GM18498 (cell line): ENCODE measurements around the gene MLC1.
"Not testable (repeated sequence)": the region's sequence is repeated elsewhere in the genome, so short reads cannot be mapped to it uniquely, and the experiment has no call there.

Experiments used
- ATAC-seq: cut with Tn5 transposase; IDR thresholded peaks from one replicate; pipeline ENCODE4 v1.9.1; 2021; ENCODE audit warnings: mild to moderate bottlenecking, moderate library complexity; ENCODE audit not compliant: unreplicated experiment

MLC1 gene

GRCh38 chr22:50104141-50104544 lies 18.9 kb upstream of the MLC1 start:
- ATAC-seq = no peak

- no peak for ATAC-seq
These were observed 17.7 kb upstream of the MLC1 start for GRCh38 chr22:50102946-50103345.

- no peak for ATAC-seq
These were observed 16.8 kb upstream of the MLC1 start for GRCh38 chr22:50101870-50102565.

- ATAC-seq = no peak
These were observed 12.8 kb upstream of the MLC1 start for GRCh38 chr22:50098052-50098451.

GRCh38 chr22:50092342-50092741 lies 7.1 kb upstream of the MLC1 start:
- no peak for ATAC-seq

- no peak for ATAC-seq
These were observed 6.0 kb upstream of the MLC1 start for GRCh38 chr22:50091092-50091768.

GRCh38 chr22:50090412-50090714 lies 5.1 kb upstream of the MLC1 start:
- no peak for ATAC-seq

- no peak for ATAC-seq
These were observed 4.6 kb upstream of the MLC1 start, which contains the start of gene MOV10L1 for GRCh38 chr22:50089682-50090411. TSS of gene MOV10L1 (plus strand) at chr22:50090006. CDS start at chr22:50090089, 83 bp downstream.

- ATAC-seq = no peak
These were observed 4.0 kb upstream of the MLC1 start for GRCh38 chr22:50089231-50089630.

- no peak for ATAC-seq
These were observed 2.9 kb upstream of the MLC1 start for GRCh38 chr22:50088096-50088495.

- ATAC-seq = no peak
These were observed 2.4 kb upstream of the MLC1 start for GRCh38 chr22:50087646-50088045.

- ATAC-seq = not testable (repeated sequence)
These were observed 1.7 kb upstream of the MLC1 start for GRCh38 chr22:50086975-50087374.

- ATAC-seq = no peak
These were observed 1.3 kb upstream of the MLC1 start for GRCh38 chr22:50086526-50086925.

GRCh38 chr22:50084614-50085021 lies 608 bp downstream of the MLC1 start:
- ATAC-seq = no peak

GRCh38 chr22:50084080-50084477 lies 1.1 kb downstream of the MLC1 start:
- no peak for ATAC-seq

- no peak for ATAC-seq
These were observed 1.7 kb downstream of the MLC1 start for GRCh38 chr22:50083462-50084079.

GRCh38 chr22:50082961-50083461 lies 2.2 kb downstream of the MLC1 start:
- no peak for ATAC-seq

GRCh38 chr22:50082197-50082715 lies 3.0 kb downstream of the MLC1 start:
- no peak for ATAC-seq

- no peak for ATAC-seq
These were observed 3.6 kb downstream of the MLC1 start for GRCh38 chr22:50081426-50082196.

GRCh38 chr22:50080077-50080465 lies 5.2 kb downstream of the MLC1 start:
- no peak for ATAC-seq
